GM12801 (cell line): Measurements from ENCODE around the gene OR52R1.

Experiments used
- TF ChIP-seq, protein P1 (sequence below): IDR thresholded peaks from one replicate; pipeline ENCODE4 v1.5.1; 2011; ENCODE audit warnings: control low read depth; ENCODE audit not compliant: insufficient read length; ENCODE audit errors: extremely low read depth

Gene OR52R1

DNA sequence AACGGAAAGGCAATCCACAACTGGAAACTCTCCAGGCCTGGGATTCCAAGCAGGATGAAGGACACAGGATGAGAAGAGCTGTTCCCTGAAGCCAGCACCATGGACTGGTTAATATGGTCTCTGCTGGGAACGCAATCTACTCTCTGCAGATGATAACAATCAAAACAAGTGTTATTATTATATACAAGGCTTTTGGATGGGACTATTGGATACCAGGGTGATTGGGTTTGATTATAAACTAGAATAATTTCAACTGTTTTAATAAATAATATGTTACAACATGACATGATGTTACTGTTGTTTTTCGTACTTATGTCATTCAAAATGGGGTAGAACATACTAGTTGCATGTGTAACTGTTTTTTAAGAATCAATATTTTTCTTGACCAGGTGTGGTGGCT, at the start of gene OR52R1:
Gene OR52R1 (minus strand): TSS at position 101 of the 400 bp plus-strand sequence. CDS start 0 bp downstream, at position 101.
- TF ChIP-seq, protein P1, sequence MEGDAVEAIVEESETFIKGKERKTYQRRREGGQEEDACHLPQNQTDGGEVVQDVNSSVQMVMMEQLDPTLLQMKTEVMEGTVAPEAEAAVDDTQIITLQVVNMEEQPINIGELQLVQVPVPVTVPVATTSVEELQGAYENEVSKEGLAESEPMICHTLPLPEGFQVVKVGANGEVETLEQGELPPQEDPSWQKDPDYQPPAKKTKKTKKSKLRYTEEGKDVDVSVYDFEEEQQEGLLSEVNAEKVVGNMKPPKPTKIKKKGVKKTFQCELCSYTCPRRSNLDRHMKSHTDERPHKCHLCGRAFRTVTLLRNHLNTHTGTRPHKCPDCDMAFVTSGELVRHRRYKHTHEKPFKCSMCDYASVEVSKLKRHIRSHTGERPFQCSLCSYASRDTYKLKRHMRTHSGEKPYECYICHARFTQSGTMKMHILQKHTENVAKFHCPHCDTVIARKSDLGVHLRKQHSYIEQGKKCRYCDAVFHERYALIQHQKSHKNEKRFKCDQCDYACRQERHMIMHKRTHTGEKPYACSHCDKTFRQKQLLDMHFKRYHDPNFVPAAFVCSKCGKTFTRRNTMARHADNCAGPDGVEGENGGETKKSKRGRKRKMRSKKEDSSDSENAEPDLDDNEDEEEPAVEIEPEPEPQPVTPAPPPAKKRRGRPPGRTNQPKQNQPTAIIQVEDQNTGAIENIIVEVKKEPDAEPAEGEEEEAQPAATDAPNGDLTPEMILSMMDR: no peak

DNA sequence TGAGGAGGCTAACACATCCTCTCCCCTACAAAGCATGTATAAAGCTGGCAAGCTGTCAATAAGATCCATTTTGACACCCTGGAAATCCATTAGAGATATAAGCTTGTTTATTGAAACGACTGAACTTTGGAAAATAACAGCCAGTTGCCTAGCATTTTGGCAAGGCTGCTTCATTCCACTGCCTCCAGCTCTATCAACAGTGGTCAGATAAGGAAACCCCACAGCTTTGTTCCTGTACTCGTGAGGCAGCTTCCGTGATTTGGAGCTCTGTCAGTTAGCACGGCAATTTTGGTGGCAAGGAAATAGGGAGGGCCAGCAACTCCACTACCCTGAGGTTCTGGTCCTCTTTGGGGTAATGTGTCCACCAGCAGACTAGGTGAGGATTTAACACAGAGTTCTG, 46.9 kb upstream of the OR52R1 start:
- TF ChIP-seq, protein P1: no peak

DNA sequence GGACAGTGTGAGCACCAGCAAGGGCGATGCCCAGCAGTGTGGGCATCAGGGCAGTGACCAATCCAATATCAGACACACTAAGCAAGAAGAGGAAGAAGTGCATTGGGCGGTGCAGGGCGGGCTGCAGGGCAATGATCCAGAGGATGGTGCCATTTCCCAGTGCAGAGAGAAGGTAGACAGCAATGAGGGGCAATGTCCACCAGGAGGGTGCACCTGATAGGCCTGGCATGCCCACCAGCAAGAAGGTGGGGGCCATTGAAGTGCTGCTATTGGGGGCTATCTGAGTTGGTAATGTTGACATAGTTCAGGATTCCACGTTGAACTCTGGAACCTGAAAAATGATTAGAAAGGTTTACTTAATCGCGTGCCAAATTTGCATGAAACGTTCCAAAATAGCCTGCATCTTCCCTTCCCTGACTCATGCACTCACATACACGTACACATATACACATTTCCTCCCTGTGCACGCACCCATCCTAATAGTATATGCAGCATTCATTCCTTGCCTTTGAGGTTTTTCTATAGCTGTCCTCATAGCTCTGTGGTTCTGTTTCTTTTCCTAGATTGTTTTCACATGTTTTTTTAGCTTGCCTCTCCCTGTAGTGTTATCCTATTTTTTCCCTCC, 44.8 kb upstream of the OR52R1 start, which contains the start of gene OR51S1:
Gene OR51S1 (minus strand): TSS at position 301 of the 625 bp plus-strand sequence. CDS start 0 bp downstream, at position 301.
- TF ChIP-seq, protein P1: no peak

DNA sequence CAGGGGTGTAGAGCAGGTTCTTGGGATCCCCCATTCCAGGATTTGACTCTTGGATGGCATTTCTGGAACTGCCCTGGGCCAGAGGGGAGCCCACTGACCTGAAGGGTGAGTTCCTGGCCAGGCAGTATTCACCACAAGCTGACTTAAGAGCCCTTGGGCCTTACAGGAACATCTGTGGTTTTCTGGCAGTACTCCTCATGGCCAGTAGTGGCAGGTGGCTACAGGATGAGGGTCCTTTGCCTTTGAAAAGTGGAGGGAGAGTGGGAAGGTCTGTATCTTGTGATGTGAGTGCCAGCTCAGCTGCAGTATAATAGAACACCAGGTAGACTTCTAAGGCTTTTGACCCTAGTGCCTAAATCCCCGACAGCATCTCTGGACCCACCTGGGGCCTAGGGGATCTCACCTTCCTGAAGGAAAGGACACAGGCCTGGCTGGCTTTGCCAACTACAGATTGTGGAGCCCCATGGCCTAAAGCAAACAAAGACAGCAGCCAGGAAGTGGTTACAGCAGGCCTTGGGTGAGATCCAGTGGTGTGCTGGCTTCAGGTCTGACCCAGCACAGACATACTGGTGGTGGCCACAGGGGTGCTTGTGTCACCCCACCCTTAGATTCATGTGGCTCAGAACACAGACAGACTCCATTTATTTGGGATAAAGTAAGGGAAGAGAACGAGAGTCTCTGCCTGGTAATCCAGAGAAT, 35.8 kb upstream of the OR52R1 start:
- TF ChIP-seq, protein P1: no peak

DNA sequence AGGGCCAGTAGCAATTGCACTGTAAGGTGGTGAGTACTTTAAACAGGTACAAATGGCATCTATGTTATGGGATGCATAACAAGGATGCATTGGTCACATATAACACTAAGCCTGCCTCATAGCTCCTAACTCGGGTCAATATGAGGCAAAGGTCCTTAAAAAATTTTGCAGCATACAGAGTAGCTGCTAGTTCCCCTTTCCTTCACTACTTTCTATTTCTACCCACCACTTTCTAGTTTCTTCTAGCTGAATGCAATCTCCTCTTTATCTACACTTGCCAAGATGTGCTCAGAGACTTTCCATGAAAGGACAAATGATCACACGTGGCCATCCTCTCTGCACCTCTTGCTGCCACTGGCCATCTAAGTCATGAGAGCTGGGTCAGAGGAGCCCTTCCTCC, 26.7 kb upstream of the OR52R1 start:
- TF ChIP-seq, protein P1: no peak

DNA sequence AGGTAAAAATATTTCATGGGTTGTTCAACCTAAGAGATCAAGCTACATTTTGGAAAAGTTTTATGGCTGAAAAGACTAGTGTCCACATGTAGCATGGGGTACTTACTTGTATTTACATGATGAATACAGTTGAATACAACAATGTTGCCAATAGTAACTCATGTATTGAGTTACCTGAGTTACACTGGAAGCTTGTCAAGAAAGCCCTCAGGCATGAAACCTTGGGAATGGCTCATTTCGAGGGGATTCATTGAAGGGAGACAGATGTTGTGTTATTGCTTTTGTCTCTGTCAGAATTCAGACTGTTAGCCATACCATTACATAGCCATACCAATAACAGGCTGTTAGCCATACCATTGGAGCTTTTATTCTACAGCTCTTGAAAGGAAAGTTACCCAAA, 26.2 kb upstream of the OR52R1 start:
- TF ChIP-seq, protein P1: no peak

DNA sequence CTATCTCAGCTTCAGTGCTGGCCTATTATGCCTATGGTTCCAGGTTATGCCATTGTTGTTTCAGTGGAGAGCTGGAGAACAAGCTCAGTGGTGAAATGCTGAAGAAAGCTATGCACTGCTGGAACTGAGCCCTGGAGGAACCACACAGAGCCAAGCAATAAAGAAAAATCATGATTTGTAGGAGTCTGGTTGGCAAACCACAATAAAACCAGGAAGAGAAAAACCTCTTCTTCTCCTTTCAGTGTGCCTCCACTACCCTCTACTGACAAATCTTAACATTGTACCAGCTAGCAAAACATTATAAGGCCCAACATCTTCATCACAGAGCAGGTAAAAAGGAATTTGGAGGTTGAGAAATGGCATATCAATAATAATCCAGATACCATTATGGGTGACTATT, 22.2 kb upstream of the OR52R1 start:
- TF ChIP-seq, protein P1: no peak
